ENCODE results near the gene FLNB. TPM values are rescaled to one million over a fixed set of nuclear protein-coding genes. Genes with fewer than 3 reads are reported as not detected.

The FLNB gene
- total RNA-seq, 1 experiment from 2014 or later = 83.4 TPM

DNA sequence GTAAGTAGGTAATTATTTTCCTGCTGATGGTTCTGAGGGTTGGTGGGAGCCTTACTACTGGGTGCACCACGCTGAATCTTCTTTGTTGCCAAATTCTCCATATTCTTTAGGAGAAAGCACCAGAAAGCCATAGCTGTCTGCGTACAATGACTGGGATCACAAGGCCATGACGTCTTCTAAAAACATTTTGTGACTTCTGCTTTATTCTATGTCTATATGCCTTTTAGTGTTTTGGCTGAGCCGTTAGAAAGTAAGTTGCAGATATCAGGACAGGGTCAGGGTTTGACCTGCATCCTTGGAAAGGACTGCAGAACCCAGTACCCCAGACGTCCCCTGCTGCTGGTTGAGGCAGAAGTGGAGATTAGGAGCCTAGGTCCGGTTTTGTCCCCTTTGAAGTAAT lies 107.0 kb downstream of the FLNB start:
- no peak overlapping the region for H3K18ac ChIP-seq (ENCODE audit: insufficient read length, low read depth, low read length)
- H2BK12ac ChIP-seq (ENCODE audit: insufficient read length, low read depth, low read length) = no peak overlapping the region
- H3K9ac ChIP-seq (ENCODE audit: extremely low read depth, insufficient read length, low read length) = no peak overlapping the region
- H3K14ac ChIP-seq (ENCODE audit: insufficient read depth, low read length) = no peak overlapping the region
- Mint-ChIP-seq H3K27me3 (ENCODE audit: low read depth) (no peaks in the 10 kb centered on the region; the same call in 1 of the 2 replicates), H3K4me1 (no peaks in the 10 kb centered on the region), H3K36me3 (ENCODE audit: insufficient read depth in 1 of 3, low read depth in 3 of 3) (peaks cover 24 to 78% (median 63%) of the 10 kb centered on the region in 3 experiments; a peak in 6 of 7 replicates), H3K4me3 (no peak overlapping the region), H3K9me3 (no peaks in the 10 kb centered on the region), H3K27ac (peak overlapping the region in 1 of 3 experiments; percentile 29; a peak in 1 of 7 replicates)
- no peak for DNase-seq
- H3K4me1 ChIP-seq (ENCODE audit: insufficient read depth, low read length) = no peaks in the 10 kb centered on the region
- no peak overlapping the region for H2BK5ac ChIP-seq (ENCODE audit: insufficient read length, low read length)
- H4K8ac ChIP-seq (replicated peaks; ENCODE audit: insufficient read length, low read depth, low read length) = no peak overlapping the region
- no peaks in the 10 kb centered on the region for H3K79me2 ChIP-seq (ENCODE audit: insufficient read depth, low read length)
- H2AFZ ChIP-seq (ENCODE audit: low read length) = no peak overlapping the region
- no peak overlapping the region for H4K5ac ChIP-seq (ENCODE audit: insufficient read length, low read depth, low read length)
- no CpG with 5 or more reads among the region's 6 CpGs for WGBS (ENCODE audit: extremely low coverage, insufficient read length, low lambda C conversion rate)
- H4K91ac ChIP-seq (ENCODE audit: insufficient read length, low read depth, low read length) = no peak overlapping the region
- no peak overlapping the region for H3K4me2 ChIP-seq (ENCODE audit: insufficient read depth, insufficient read length, low read length)
- TF ChIP-seq, protein P1, sequence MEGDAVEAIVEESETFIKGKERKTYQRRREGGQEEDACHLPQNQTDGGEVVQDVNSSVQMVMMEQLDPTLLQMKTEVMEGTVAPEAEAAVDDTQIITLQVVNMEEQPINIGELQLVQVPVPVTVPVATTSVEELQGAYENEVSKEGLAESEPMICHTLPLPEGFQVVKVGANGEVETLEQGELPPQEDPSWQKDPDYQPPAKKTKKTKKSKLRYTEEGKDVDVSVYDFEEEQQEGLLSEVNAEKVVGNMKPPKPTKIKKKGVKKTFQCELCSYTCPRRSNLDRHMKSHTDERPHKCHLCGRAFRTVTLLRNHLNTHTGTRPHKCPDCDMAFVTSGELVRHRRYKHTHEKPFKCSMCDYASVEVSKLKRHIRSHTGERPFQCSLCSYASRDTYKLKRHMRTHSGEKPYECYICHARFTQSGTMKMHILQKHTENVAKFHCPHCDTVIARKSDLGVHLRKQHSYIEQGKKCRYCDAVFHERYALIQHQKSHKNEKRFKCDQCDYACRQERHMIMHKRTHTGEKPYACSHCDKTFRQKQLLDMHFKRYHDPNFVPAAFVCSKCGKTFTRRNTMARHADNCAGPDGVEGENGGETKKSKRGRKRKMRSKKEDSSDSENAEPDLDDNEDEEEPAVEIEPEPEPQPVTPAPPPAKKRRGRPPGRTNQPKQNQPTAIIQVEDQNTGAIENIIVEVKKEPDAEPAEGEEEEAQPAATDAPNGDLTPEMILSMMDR (conservative IDR thresholded peaks at IDR 0.05) = no peak
- no peak overlapping the region for H3K23ac ChIP-seq (ENCODE audit: insufficient read length, low read depth, low read length)
- H3K27me3 ChIP-seq (ENCODE audit: insufficient read depth, low read length) = no peaks in the 10 kb centered on the region
- no peak overlapping the region for H3K56ac ChIP-seq (ENCODE audit: insufficient read length, low read depth, low read length)
- no peaks in the 10 kb centered on the region for H4K20me1 ChIP-seq (ENCODE audit: control insufficient read depth, insufficient read depth, insufficient read length)
- no peak overlapping the region for H2BK120ac ChIP-seq (ENCODE audit: low read depth, low read length, poor library complexity, severe bottlenecking)
- H3K27ac ChIP-seq (ENCODE audit: insufficient read length, low read depth, low read length) = no peak overlapping the region
- H3K23me2 ChIP-seq (ENCODE audit: insufficient read length, low read depth, low read length, poor library complexity, severe bottlenecking) = no peaks in the 10 kb centered on the region
- H2BK20ac ChIP-seq (ENCODE audit: low read depth, low read length, poor library complexity, severe bottlenecking) = no peak overlapping the region
- H3K79me1 ChIP-seq (ENCODE audit: insufficient read depth, low read depth, low read length, poor library complexity, severe bottlenecking) = no peaks in the 10 kb centered on the region
- H2AK5ac ChIP-seq (ENCODE audit: insufficient read length, low read length) = no peak overlapping the region
- H2BK15ac ChIP-seq (ENCODE audit: low read depth, low read length) = no peak overlapping the region
- H3K4ac ChIP-seq (ENCODE audit: low read depth, low read length) = no peak overlapping the region
- no peaks in the 10 kb centered on the region for H3K9me3 ChIP-seq (ENCODE audit: control insufficient read depth, low read depth, low read length)
- no peak overlapping the region for H3T11ph ChIP-seq (ENCODE audit: low read length)

All from H9 (cell line).